Kasumi-1 (cell line): ENCODE measurements around the gene LAMC2.
"Not testable (repeated sequence)": the region's sequence is repeated elsewhere in the genome, so short reads cannot be mapped to it uniquely, and the experiment has no call there.

Experiments
- DNase-seq, 2 experiments: peaks; one replicate each; lab custom pipeline; 2025; lab: John Stamatoyannopoulos, UW

The LAMC2 gene

DNA sequence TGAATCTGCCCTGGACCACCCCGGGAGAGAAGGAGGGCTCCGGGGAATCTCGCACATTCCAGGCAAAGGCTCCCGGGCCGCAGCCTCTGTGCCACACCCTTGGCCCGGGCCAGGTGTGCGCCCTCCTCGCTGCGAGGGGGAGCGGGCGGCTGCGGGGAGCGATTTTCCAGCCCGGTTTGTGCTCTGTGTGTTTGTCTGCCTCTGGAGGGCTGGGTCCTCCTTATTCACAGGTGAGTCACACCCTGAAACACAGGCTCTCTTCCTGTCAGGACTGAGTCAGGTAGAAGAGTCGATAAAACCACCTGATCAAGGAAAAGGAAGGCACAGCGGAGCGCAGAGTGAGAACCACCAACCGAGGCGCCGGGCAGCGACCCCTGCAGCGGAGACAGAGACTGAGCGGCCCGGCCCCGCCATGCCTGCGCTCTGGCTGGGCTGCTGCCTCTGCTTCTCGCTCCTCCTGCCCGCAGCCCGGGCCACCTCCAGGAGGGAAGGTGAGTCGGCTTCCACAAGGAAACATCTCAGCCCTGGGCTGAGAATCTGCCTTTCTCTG lies at the start of gene LAMC2:
Gene LAMC2 (plus strand): TSS at position 324 of the 550 bp plus-strand sequence. CDS start 89 bp downstream, at position 413.
- DNase-seq, result no peak

DNA sequence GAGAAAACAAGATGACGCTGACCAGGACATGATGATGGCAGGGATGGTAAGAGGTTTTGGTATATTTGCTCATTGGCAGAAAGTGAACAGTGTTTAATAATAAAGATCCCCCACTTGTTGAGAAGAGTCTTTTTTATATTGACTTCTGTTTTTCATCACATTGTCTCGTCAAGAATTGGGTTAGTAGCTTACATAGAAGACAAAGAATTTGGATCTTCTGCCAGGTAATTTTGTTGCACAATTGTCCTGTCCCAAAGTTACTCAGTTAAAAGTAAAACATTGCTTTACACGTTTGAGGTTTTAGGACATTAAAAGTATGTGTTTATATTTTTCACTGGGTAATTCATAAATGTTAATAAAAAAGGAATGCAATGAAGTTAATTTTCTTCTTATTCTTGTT lies 48.3 kb upstream of the LAMC2 start:
- DNase-seq, result no peak

DNA sequence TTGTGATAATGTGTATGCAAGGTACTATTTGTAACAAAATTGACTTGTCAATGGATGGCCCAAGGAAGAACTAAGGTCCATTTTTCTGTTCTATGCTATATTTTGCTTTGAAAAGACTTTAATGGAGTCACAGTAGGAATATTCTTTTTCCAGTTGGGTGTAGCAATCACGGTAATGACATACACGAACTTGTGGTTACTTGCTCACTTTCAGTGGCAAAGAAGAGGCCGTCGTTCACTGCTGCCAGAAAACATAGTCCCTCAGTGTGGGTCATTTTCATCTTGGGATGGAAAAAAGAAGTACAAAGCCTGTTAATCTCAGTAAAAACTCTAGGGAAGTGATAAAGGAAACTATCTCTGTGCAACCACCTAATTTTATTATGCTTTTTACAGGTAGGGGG lies 47.8 kb upstream of the LAMC2 start:
- no peak for DNase-seq

DNA sequence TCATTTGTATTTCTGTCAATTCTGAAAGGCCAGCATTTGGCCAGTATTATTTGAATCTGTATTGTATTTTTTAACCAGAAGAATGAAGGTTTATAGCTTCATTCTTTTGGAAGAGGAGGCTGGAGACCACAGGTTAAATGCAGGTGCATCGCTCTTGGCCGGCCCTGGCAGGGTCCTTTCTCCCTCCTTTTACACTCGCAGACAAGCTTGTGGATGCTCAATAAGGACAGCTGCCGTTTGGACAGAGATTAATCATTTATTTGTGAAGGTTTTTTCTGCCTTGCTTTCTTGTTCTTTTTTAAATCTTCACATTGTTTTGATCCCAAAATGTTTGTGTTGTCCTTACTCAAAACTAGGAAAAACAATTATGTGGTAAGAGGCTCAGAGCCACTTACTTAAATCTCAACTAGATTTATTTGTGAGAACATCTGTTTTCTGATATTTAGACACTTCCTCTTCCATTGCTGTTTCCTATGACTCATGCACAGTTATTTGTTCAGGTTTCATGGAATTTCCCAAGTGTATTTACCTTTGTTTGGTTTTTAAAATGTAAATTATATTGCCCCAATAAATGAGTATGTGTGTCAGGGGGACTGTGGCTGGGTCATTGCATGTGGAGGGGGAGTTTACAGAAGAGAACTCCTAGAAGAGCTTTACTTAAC lies 46.7 kb upstream of the LAMC2 start:
- peak in 1 of 2 experiments; percentile 21 for DNase-seq

DNA sequence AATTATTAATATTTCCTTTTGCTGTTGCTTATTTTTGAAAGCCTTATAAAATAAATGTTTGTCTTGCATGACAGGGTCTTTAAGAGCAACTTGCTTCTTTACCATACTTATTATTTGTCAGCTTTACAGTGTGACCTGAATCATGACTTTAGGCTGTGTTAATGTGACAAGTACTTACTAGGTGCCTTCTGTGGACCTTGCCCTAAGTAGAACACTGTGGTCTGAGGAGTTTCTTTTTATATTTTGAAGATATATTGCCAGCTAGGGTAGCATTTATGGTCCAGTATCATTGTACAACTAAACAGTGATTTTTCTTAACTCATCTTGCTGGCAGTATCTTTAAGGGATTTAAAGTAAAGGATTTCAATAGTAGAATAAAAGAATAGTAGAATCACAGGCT lies 45.4 kb upstream of the LAMC2 start:
- no peak for DNase-seq

DNA sequence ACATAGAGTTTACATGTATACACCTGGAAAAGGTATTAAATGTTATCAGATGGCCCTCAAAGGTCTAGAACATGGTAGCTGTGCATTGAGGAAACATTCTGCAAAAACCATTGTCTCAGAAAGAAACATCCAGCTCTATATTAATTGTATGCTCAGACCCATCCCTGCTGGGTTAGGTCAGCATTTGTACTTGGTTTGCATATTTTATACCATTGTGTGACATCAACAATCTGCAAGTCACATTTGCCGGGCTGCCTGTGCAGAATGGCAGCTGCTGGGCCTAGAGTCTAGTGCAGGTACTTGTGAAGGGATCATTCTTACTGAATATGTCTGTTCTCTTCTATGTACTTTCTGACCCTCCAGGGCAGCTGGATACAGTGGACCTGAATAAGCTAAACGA lies 43.9 kb upstream of the LAMC2 start:
- no peak for DNase-seq

DNA sequence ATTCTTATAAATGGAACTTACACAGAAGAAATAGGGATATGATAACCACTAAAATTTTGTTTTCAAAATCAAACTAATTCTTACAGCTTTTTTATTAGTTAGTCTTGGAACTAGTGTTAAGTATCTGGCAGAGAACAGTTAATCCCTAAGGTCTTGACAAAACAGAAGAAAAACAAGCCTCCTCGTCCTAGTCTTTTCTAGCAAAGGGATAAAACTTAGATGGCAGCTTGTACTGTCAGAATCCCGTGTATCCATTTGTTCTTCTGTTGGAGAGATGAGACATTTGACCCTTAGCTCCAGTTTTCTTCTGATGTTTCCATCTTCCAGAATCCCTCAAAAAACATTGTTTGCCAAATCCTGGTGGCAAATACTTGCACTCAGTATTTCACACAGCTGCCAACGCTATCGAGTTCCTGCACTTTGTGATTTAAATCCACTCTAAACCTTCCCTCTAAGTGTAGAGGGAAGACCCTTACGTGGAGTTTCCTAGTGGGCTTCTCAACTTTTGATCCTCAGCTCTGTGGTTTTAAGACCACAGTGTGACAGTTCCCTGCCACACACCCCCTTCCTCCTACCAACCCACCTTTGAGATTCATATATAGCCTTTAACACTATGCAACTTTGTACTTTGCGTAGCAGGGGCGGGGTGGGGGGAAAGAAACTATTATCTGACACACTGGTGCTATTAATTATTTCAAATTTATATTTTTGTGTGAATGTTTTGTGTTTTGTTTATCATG lies 42.3 kb upstream of the LAMC2 start:
- DNase-seq, result no peak

DNA sequence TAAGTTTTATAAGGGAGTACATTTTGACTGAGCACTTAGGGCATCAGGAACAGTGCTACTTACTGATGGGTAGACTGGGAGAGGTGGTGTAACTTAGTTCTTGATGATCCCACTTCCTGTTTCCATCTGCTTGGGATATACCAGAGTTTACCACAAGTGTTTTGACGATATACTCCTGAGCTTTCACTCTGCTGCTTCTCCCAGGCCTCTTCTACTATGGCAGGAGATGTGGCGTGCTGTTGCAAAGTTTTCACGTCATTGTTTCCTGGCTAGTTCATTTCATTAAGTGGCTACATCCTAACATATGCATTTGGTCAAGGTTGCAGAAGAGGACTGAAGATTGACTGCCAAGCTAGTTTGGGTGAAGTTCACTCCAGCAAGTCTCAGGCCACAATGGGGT lies 41.3 kb upstream of the LAMC2 start:
- no peak for DNase-seq

DNA sequence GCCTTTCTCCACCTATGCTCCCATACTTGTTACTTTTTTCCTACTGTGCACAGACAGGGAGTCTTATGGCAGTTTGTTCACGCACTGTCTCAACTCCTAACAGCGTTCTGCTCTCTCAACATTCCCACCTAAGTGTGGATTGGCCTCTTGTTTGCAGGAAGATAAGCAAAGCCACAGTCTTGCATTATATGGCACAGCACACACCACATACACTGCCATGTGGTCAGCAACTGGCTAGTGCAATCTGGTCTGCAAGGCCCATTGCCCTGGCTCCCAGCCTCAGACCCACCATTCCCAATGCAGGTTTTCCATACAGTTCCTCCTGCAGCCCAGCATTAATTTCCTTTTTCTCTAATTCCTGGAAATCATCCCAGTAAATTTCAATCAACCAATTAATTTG lies 38.3 kb upstream of the LAMC2 start:
- no peak for DNase-seq

DNA sequence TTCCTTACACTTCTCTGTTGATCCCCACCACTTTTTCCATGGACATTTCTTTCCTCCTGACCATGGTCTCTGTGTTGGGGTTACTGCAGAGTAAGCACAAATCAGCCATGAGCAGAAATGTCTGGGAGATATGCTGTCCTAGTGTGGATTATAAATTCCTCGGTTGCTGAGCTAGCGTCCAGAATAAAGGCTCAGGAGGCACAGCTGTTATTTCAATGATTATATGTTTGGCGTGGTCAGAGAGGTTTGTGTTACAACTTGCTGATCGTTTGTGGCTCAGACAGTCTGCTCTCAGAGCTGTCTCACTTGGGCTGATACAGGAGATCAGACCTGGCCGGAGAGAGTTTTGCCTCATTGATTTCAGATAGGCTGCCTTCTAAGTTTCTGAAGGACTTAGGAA lies 37.5 kb upstream of the LAMC2 start:
- no peak for DNase-seq

DNA sequence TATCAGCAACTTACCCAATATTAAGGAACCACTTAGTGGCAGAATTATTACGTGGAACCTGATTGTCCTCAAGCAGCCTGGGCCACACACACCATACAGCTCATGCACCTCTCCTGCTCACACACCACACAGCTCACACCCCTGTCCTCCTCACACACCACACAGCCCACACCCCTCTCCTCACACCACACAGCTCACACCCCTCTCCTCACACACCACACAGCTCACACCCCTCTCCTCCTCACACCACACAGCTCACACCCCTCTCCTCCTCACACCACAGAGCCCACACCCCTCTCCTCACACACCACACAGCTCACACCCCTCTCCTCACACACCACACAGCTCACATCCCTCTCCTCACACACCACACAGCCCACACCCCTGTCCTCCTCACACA lies 36.8 kb upstream of the LAMC2 start:
- DNase-seq, result no peak

DNA sequence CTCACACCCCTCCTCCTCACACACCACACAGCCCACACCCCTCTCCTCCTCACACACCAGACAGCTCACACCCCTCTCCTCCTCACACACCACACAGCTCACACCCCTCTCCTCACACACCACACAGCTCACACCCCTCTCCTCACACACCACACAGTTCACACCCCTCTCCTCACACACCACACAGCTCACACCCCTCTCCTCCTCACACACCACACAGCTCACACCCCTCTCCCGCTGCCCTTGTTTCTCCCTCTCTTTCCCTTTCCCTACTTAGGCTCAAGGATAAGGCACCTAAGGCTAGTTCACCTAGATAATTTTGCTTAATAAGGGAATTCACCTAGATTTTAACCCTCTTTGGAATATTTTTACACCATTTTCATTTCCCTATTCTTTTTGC lies 36.0 kb upstream of the LAMC2 start:
- not testable (repeated sequence) for DNase-seq

DNA sequence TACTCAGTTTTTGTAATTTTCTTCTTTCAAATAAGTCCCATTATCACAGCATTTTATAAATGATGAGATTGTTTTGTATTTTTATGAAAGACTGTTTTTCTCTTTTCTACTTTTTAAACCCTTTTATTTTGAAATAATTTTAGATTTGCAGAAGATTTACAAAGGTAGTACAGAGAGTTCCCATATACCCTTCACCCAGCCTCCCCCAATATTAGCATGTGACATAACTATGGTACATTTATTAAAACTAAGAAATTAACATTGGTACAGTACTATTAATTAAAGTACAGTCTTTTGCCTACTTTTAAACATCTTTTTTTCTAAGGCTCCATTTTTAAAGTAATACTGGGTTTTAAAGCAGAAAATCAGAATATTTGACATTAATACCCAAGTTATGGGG lies 35.6 kb upstream of the LAMC2 start:
- DNase-seq, result no peak

DNA sequence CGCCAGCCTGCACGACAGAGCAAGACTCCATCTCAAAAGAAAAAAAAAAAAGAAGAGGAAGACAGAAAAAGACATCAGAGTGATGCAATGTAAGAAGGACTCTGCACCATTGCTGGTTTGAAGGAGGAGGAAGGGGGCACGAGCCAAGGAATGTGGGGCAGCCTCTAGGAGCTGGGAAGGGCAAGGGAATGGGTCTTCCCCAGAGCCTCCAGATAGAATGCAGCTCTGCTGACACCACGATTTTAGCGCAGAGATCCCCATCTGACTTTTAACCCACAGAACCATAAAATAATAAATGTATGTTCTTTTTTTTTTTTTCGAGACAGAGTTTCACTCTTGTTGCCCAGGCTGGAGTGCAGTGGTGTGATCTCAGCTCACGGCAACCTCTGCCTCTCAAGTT lies 33.9 kb upstream of the LAMC2 start:
- no peak for DNase-seq

DNA sequence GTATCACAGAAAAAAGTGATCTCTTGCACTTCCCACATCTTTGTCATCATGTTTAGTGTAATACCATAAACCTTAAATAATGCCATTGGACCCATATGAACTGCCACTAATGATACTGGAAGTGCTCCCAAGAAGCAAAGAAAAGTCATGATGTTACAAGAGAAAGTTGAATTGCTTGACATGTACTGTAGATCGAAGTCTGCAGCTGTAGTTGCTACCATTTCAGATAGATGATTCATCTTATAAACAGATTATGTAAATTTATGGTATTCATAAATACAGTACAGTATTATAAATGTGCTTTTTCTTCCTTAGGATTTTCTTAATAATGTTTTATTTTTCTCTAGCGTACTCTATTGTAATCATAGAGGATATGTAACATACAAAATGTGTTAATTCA lies 30.1 kb upstream of the LAMC2 start:
- DNase-seq, result no peak

DNA sequence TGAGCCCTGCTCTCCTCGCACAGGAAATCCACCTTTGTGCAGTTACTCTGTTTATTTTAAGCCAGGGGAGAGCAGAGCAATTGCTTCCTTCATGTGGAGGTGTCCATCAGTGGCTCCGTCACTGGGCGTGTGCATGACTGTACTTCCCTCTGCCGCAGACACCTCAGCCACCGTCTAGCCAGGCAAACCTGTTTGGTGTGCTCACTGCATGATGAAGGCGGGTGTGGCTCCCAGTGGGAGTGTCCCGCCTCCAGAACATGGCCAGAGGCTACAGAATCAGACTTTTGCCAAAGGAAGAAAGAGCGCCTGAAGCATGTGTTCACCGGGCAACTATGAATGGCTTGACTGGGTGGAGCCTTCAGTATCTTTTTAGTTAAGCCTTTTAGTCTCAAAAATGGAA lies 26.1 kb upstream of the LAMC2 start:
- no peak for DNase-seq

DNA sequence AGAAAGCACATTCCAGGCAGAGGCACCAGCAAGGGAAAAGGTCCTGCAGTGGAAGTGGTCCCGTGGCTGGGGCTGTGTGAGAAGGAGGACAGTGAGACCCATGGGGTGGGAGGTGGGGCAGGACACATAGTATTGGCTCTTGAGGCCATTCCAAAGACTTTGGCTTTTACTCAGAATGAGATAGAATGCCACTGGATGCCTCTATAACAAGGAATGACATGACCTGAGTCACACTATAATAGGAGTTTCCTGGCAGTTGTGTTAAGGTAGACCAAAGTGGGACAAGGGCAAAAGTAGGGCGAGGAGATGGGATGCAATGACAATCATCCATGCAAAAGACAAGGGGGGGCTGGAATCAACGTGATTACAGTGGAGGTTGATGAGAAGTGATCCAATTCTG lies 24.7 kb upstream of the LAMC2 start:
- no peak for DNase-seq

DNA sequence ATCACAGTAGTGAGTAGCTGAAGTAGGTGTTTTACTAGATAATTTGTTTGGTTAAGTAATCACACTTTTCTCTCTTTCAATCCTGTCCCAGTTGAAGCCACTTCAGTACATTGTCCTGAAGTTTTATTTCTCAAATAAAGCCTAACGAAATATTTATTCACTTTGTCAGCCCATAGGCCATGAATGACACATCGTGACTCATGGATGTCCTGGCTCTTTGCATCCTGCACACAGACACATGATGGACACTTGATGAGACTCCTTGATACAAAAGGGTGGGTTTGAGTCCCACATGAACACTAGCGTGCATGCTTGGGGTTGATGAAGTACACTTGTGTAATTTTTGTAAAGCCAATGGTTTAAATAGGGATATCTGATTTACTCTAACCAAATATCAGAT lies 22.7 kb upstream of the LAMC2 start:
- no peak for DNase-seq

DNA sequence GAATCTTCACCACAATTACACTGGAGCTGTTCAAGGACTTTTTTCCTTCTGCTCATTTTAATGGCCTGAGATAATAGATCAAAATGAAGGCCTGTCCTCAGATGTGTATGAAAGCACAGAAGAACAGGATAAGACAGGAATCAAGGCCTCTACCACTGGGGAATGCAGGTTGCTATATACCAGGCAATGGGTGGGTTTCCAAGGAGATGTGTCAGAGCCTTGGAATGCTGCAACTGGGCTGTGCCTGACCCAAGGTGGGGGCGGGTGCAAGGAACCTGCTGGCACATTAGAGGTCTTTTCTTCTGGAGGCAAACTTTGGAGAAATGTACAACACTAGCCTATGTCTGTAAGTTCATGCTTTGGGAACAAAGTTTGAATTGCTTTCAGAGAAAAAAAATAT lies 21.7 kb upstream of the LAMC2 start:
- no peak for DNase-seq

DNA sequence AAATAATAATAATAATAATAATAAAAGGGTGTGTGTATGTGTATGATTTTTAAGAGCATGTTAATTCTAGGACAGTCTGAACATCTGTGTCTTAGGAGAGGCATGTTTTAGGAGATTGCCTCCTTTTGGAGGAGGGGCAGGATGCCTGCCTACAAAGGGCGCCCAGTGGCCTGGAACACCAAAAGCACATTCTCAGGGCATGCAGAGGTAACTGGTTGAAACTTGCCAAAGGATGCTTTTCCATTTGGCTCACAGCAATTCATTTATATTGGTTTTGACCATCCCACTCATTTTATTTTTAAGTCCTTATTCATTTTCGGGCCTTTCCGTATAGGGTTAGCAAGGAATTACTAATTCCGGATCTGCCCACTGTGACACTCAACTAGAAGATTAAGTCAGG lies 21.1 kb upstream of the LAMC2 start:
- DNase-seq, result no peak

DNA sequence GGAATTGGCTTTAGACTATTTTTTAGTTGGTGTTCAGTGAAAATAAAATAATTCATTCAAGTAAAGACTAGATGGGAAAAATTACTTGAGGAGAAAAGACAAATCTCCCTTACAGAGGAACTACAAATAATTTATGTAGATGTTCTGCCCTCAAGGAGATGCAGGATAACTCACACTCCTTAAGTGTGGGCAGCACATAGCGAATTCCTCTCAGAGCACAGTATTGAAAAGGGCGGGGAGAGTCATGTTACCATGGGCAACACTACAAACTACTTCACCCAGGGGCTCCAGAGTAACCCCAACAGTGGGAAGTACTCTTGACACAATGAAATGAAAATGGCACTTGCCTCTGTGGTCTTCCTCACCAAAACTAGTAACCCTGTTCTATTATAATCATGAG lies 20.6 kb upstream of the LAMC2 start:
- no peak for DNase-seq

DNA sequence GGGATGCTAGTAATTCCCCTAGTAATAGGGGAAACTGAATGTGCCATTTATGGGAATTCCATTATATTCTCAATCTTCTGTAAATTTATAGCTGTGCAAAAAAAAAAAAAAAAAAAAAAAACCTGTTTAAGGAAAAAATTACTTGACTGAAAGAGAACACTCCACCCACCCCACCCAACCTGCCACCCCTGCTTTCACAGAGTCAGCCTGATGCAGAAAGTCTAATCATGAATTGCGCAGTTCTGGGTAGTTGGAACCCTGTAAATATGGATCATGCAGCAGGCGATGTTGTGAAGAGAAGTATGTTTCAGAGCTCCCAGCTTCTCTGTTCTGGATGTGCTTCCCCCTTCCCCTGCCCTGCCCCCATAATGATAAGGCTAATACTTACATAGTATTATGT lies 19.6 kb upstream of the LAMC2 start:
- DNase-seq, result no peak

DNA sequence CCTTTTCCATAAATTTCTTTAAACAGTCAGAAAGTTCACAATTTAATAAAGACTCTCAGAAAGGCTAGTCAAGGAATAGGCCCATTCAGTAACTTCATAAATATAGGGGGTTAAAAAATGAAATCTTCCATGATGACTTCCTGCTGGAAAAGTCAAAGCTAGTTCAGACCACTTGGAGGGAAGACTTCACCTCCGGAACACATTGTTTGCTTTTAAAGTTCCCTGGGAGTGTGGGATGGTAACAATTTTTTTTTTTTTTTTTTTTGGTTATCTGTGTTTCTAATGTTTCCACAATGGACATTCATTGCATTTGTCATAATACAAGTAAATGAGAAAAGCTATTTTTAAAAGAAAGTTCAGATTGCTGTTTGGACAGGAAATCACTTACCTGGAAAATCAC lies 18.4 kb upstream of the LAMC2 start:
- no peak for DNase-seq

DNA sequence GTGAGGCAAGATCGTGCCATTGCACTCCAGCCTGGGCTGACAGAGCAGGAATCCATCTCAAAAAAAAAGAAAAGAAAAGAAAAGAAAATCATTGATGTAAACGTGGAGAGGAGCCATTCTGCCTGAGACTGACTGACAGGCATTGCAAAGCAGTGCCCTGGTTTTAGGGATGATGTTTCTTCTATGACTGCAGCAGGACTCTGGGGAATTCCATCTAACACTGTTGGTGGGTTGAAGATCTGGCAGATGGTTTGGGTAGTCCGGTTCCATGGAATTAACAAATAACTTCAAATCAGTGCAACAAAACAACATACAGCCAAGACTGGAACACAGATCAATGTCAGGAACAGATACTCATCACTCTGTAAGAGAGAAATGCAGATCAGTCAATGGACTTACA lies 17.8 kb upstream of the LAMC2 start:
- DNase-seq, result no peak
